Nephron (organoid): ENCODE measurements around the gene PDCD1LG2.

Source experiments
- H3K27ac Mint-ChIP-seq, 3 experiments: 2 replicates each; pipeline ENCODE4 v1.8.0; 2020; ENCODE audit warnings: mixed read lengths in 3 of 3, mild to moderate bottlenecking in 2 of 3, moderate library complexity in 1 of 3
- H3K27me3 Mint-ChIP-seq: 2 replicates; pipeline ENCODE4 v1.8.0; 2021; ENCODE audit warnings: low read depth, mild to moderate bottlenecking, moderate library complexity, mixed read lengths
- H3K36me3 Mint-ChIP-seq: 2 replicates; pipeline ENCODE4 v1.8.0; 2020; ENCODE audit warnings: low read depth, mixed read lengths
- H3K4me1 Mint-ChIP-seq: 2 replicates; pipeline ENCODE4 v1.8.0; 2020; ENCODE audit warnings: mixed read lengths
- H3K4me3 Mint-ChIP-seq, 3 experiments: 2 replicates each; pipeline ENCODE4 v1.8.0; 2020; ENCODE audit warnings: mild to moderate bottlenecking in 3 of 3, mixed read lengths in 3 of 3, moderate library complexity in 2 of 3
- H3K9me3 Mint-ChIP-seq: 2 replicates; pipeline ENCODE4 v1.8.0; 2020; ENCODE audit warnings: mixed read lengths
- TF ChIP-seq, protein P1 (sequence below), 3 experiments: fragments of 200-600 bp; sonication (generic); IDR thresholded peaks; one replicate each; pipeline ENCODE4 v1.5.0; 2021; ENCODE audit warnings: antibody characterized with exemption in 3 of 3; ENCODE audit not compliant: unreplicated experiment in 3 of 3

The PDCD1LG2 gene

DNA sequence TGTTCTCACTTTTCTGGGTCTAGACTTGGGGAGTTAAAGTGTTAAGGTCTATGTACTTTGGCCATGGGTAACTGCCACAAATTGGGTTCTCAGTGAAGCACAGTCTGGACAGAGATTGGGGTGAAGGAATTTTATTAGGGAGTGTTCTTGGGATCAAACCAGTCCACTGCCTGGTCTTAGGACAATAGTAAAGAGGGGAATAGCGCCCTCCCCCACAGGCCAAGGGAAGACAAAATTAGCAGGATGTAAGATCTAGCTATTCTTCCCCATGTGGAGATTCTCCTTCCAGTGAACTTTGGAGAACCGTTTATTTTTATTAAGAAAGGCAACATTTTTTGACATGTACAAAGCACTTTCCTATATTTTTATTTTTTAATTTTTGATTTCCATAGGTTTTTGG, 100.2 kb downstream of the PDCD1LG2 start:
- H3K36me3 Mint-ChIP-seq, result peaks cover 4% of the 10 kb centered on the region
- H3K4me1 Mint-ChIP-seq, result no peaks in the 10 kb centered on the region
- H3K9me3 Mint-ChIP-seq, result peaks cover 2% of the 10 kb centered on the region
- H3K4me3 Mint-ChIP-seq, result no peak overlapping the region
- H3K27ac Mint-ChIP-seq, result no peak overlapping the region
- TF ChIP-seq, protein P1, sequence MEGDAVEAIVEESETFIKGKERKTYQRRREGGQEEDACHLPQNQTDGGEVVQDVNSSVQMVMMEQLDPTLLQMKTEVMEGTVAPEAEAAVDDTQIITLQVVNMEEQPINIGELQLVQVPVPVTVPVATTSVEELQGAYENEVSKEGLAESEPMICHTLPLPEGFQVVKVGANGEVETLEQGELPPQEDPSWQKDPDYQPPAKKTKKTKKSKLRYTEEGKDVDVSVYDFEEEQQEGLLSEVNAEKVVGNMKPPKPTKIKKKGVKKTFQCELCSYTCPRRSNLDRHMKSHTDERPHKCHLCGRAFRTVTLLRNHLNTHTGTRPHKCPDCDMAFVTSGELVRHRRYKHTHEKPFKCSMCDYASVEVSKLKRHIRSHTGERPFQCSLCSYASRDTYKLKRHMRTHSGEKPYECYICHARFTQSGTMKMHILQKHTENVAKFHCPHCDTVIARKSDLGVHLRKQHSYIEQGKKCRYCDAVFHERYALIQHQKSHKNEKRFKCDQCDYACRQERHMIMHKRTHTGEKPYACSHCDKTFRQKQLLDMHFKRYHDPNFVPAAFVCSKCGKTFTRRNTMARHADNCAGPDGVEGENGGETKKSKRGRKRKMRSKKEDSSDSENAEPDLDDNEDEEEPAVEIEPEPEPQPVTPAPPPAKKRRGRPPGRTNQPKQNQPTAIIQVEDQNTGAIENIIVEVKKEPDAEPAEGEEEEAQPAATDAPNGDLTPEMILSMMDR (IDR thresholded peaks at IDR 0.05; ENCODE audit: unreplicated experiment in 3 of 3), result no peak
- H3K27me3 Mint-ChIP-seq, result no peaks in the 10 kb centered on the region

DNA sequence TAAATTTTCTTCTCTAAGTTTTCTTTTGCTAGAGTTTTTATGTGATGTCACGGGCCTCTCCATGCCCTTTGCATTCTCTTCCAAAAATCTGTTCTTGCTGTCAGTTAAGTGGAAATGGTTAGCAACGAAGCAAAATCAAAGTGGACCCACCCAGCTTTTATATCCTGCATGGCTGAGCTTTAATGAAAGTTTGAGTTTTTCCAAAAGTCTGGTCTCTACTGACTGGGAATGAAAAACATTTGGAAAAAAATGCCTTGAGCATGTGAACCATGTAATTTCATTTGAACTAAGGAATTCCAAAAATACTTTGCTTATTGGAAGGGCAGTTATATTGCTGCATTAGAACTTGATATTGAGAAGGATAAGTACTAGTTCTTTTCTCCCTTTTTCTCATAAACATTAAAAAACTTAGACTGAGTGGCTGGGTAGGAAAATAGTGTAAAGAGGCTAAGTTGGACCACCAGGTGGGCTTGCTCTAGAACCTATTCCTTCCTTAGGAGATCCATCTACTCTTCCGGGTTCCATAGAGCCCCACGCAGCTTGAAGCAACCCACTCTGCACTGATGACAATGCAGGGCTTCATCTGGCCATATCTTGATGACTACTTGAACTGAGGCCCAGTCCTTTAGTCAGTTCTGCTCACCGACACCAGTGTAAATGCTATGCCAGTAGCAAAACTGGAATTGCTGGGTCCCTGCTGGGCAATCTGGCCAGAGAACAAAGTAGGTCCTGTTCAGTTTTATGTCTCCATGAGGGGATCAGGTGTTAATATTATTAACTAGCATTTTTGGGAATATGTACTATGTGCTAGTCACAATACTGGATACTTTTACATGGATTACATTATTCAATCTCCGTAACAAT, 101.2 kb downstream of the PDCD1LG2 start:
- Mint-ChIP-seq H3K27ac (no peak overlapping the region), H3K9me3 (peaks cover 2% of the 10 kb centered on the region), H3K4me1 (no peaks in the 10 kb centered on the region), H3K36me3 (peaks cover 3% of the 10 kb centered on the region), H3K27me3 (no peaks in the 10 kb centered on the region), H3K4me3 (no peak overlapping the region)
- TF ChIP-seq, protein P1 (IDR thresholded peaks at IDR 0.05; ENCODE audit: unreplicated experiment in 3 of 3), result no peak

DNA sequence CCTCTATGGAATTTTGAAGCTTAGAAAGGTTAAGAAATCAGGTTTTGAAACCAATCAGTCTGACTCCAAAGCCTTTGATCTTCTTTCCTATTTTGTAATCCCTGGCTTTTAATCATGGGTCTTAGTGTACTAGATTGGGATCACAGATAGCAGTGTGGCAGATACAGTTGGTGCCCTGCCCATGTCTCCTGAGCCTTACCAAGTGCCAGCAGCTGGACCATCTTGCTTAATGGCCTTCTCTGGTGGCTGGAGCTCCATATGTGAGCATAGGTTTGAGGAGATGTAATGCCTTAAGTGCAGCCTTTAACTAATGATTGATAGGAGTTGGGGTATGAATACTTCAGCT, 101.8 kb downstream of the PDCD1LG2 start:
- TF ChIP-seq, protein P1 (IDR thresholded peaks at IDR 0.05; ENCODE audit: unreplicated experiment in 3 of 3), result no peak
- H3K27me3 Mint-ChIP-seq, result no peaks in the 10 kb centered on the region
- no peaks in the 10 kb centered on the region for H3K36me3 Mint-ChIP-seq
- no peaks in the 10 kb centered on the region for H3K4me1 Mint-ChIP-seq
- H3K4me3 Mint-ChIP-seq, result no peak overlapping the region
- H3K27ac Mint-ChIP-seq, result no peak overlapping the region
- no peaks in the 10 kb centered on the region for H3K9me3 Mint-ChIP-seq

- no peaks in the 10 kb centered on the region for H3K9me3 Mint-ChIP-seq
- H3K27me3 Mint-ChIP-seq, result no peaks in the 10 kb centered on the region
- TF ChIP-seq, protein P1 (IDR thresholded peaks at IDR 0.05; ENCODE audit: unreplicated experiment in 3 of 3), result no peak
- no peak overlapping the region for H3K4me3 Mint-ChIP-seq
- no peak overlapping the region for H3K27ac Mint-ChIP-seq
- H3K36me3 Mint-ChIP-seq, result no peaks in the 10 kb centered on the region
- no peaks in the 10 kb centered on the region for H3K4me1 Mint-ChIP-seq
Observed at GRCh38 chr9:5614192-5614591, 103.9 kb downstream of the PDCD1LG2 start.

DNA sequence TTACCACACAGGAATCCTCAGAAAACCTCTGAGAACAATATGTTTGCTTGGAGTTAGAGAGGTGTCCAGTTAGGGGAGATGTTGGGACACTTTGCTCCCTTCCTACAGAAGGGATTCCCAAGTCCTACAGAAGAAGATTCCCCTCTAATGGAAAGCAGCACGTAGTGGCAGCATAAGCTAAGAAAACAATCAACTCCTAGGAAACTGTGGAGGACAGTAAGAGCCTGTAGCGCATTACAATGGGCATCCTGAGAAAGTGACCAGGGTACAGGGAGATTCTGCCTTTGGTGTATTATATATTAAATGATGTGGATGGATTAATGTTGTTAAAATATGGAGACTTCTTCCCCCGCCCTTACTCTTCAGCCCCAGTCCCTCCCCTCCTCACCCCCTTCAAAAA, 104.7 kb downstream of the PDCD1LG2 start:
- H3K36me3 Mint-ChIP-seq, result no peaks in the 10 kb centered on the region
- H3K4me1 Mint-ChIP-seq, result no peaks in the 10 kb centered on the region
- TF ChIP-seq, protein P1 (IDR thresholded peaks at IDR 0.05; ENCODE audit: unreplicated experiment in 3 of 3), result no peak
- no peak overlapping the region for H3K27ac Mint-ChIP-seq
- H3K27me3 Mint-ChIP-seq, result no peaks in the 10 kb centered on the region
- no peak overlapping the region for H3K4me3 Mint-ChIP-seq
- no peaks in the 10 kb centered on the region for H3K9me3 Mint-ChIP-seq

DNA sequence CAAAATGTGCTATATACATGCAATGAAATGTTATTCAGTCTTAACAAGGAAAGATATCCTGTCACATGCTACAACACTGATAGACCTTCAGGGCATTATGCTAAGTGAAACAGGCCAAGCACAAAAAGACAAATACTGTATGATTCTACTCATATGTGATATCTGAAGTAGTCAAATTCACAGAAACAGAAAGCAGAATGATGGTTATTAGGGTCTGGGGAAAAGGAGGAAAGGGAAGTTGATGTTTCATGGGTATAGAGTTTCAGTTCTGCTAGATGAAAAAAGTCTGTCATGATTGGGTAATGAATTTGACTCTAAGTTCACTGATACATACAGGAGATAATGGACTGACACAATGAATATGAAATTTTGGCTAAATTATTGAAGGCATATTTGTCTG, 107.4 kb downstream of the PDCD1LG2 start:
- Mint-ChIP-seq H3K4me1 (no peaks in the 10 kb centered on the region), H3K4me3 (no peak overlapping the region), H3K36me3 (peaks cover 3% of the 10 kb centered on the region), H3K27ac (no peak overlapping the region), H3K9me3 (no peaks in the 10 kb centered on the region), H3K27me3 (no peaks in the 10 kb centered on the region)
- TF ChIP-seq, protein P1 (IDR thresholded peaks at IDR 0.05; ENCODE audit: unreplicated experiment in 3 of 3), result no peak
